Suprapubic skin (tissue), 4 donors: ENCODE data around the gene CAPG.

Experiments
- CTCF ChIP-seq, 2 donors: fragments of 200-600 bp in 1 of 2; fragments of 450-650 bp in 1 of 2; sonication (generic) in 1 of 2; IDR thresholded peaks; one replicate each; pipeline ENCODE4 v1.5.1; 2016 to 2019; ENCODE audit warnings: antibody characterized with exemption in 2 of 2, mild to moderate bottlenecking in 1 of 2, moderate library complexity in 1 of 2
- EP300 ChIP-seq: sonication (generic); formaldehyde crosslinking; IDR thresholded peaks from one replicate; pipeline ENCODE4 v1.6.1; 2017; ENCODE audit warnings: antibody characterized with exemption
- POLR2A ChIP-seq, 2 donors: fragments of 450-650 bp; IDR thresholded peaks; one replicate each; pipeline ENCODE4 v1.6.1; 2017; ENCODE audit warnings: antibody characterized with exemption in 2 of 2, mild to moderate bottlenecking in 2 of 2, moderate library complexity in 2 of 2
- POLR2AphosphoS5 ChIP-seq, 3 donors: sonication (generic); formaldehyde crosslinking; IDR thresholded peaks; one replicate each; pipeline ENCODE4 v1.6.1; 2017; ENCODE audit warnings: antibody characterized with exemption in 3 of 3

DNA sequence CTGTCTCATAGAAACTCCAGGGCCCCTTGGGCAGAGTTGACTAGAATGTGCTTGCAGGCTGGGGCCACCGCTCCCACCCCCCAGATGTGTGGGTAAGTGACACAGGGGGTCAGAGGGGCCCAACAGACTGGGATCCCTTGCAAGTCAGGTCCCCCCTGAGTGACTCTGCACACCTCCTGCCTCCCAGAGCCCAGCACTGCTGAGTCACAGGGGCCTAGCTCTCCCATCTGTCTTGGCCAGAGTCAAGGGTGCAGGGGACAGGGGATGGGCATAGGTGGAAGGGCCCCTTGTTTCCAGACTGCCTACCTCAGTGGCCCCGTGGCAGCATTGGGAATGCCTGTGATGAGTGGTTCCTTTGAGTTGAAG, 19.7 kb upstream of the CAPG start:
- TF ChIP-seq CTCF (IDR thresholded peaks at IDR 0.05) (no peak), POLR2A (IDR thresholded peaks at IDR 0.05) (no peak), EP300 (no peak), POLR2AphosphoS5 (IDR thresholded peaks at IDR 0.05) (no peak)
